Dedifferentiated amniotic fluid mesenchymal stem cell (primary cell): ENCODE measurements around the gene OR5H2.
A peak's percentile ranks its signal among the peaks of the same experiment; 100 is the strongest.
"Not testable (repeated sequence)": the region's sequence is repeated elsewhere in the genome, so short reads cannot be mapped to it uniquely, and the experiment has no call there.

Experiments used
- DNase-seq: peaks from one replicate; pipeline ENCODE4 v3.0.0-alpha.2; 2016; ENCODE audit errors: extremely low spot score

Gene OR5H2

GRCh38 chr3:98282205-98282604 lies at the start of gene OR5H2:
OR5H2 (plus strand) TSS chr3:98282505; CDS start chr3:98282903, 398 bp downstream.
- no peak for DNase-seq

GRCh38 chr3:98233468-98233867 lies 48.8 kb upstream of the OR5H2 start:
- no peak for DNase-seq

DNA sequence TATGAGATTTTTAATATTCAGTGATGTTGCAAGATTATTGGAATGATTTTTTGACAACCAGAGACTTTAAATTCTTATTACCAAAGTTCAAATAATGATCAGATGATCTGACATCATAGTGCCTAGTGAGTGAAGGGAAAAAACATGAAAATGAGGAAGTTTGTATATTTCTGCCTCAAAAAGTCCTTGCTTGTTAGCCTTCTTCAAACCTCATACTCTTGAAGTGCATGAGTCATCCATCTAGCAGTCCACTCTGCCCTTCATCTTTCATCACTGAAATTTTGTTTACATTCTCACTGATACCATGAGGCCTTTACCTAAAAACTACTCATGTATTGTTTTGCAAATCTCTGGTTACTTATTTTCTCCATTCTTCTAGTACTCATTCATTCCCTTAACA lies 42.2 kb upstream of the OR5H2 start:
- DNase-seq, result no peak

DNA sequence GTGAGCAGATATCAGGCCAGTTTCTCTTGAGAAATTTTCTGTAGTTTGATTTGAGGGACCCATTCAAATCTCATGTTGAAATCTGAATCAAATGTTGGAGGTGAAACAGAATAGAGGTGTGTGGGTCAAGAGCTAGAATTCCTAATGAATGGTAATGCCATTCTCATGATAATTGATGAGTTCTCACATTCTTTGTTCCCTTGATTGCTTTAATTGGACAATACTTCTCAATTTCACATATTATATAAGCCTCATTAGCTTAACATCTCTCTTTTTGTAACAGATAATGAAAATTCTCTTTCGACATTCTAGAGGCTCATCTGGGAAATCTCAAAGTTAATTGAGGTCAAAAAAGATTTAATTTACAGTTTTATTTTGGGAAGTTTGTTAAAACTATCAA lies 40.1 kb upstream of the OR5H2 start:
- no peak for DNase-seq

DNA sequence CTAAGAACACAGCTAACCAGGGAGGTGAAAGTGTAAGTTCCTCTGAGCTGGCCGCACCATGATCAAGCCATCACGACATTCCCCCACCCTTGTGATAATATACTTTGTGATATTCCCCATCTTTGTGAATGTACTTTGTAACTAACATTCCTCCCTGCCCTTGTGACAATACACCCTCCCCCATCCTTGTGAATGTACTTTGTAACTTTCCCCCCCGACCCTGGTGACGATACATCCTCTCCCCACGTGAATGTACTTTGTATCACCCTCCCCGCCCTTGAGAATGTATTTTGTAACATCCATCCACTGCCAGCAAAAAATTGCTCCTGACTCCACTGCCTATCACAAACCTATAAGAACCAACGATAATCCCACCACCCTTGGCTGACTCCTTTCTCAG lies 38.5 kb upstream of the OR5H2 start:
- DNase-seq, result no peak

- no peak for DNase-seq
Measured at GRCh38 chr3:98246142-98246541, 36.2 kb upstream of the OR5H2 start.

DNA sequence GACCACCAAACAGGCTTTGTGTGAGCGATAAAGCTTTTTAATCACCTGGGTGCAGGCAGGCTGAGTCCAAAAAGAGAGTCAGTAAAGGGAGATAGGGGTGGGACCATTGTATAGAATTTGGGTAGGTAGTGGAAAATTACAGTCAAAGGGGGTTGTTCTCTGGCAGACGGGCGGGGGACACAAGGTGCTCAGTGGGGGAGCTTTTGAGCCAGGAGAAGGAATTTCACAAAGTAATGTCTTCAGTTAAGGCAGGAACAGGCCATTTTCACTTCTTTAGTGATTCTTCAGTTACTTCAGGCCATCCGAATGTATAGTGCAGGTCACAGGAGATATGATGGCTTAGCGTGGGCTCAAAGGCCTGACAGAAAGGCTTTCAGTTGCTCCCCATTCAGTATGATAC lies 26.3 kb upstream of the OR5H2 start:
- not testable (repeated sequence) for DNase-seq

DNA sequence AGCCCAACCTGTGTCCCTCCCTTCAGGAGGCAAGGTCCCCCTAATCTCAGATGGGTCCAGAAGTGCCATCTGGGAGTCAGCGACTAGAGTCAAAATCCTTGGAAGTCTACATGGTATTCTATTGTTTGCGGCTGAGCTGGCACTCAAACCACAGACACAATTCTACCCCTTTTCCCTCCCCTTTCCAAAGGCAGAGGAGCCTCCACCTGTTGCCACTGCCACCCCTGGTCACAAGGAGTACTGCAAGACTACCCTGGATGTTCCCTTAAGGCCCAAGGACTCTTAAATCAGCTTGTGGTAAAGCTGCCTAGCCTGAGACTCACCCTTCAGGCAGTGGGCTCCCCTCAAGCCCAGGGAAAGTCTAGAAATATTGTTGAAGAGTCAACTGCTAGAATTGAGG lies 22.6 kb upstream of the OR5H2 start:
- DNase-seq, result no peak

- no peak for DNase-seq
Measured at GRCh38 chr3:98262046-98262445, 20.3 kb upstream of the OR5H2 start.

- DNase-seq, result no peak
Measured at GRCh38 chr3:98263944-98264343, 18.4 kb upstream of the OR5H2 start, which contains the start of gene OR5H6. OR5H6 (plus strand) TSS chr3:98264244; CDS start chr3:98264333, 89 bp downstream.

- DNase-seq, result no peak
Measured at GRCh38 chr3:98269846-98270245, 12.5 kb upstream of the OR5H2 start.

- no peak for DNase-seq
Measured at GRCh38 chr3:98272126-98272525, 10.2 kb upstream of the OR5H2 start.

DNA sequence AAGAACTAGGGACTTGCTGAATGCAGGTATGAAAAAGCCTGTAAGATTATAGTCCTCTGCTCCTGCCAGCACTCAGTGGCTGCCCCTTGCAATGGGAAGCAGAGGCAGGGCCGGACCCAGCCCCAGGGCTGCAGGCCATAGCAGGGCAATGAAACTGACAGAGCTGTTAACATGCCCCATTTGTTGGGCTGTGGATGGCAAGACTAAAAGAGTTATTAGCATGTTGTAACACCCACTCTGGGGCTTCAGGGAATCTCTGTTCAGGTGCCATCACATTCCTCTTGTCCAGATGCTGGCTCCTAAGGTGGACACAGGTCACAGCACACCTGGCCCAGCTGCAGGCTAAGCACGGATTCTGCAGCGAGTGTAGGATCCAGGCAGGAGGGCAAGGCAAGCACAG lies 7.4 kb upstream of the OR5H2 start:
- no peak for DNase-seq

- no peak for DNase-seq
Measured at GRCh38 chr3:98290916-98291315, 8.6 kb downstream of the OR5H2 start.

- no peak for DNase-seq
Measured at GRCh38 chr3:98291332-98291957, 9.1 kb downstream of the OR5H2 start.

GRCh38 chr3:98322101-98322500 lies 39.8 kb downstream of the OR5H2 start:
- DNase-seq, result no peak

- no peak for DNase-seq
Measured at GRCh38 chr3:98322686-98323085, 40.4 kb downstream of the OR5H2 start.

DNA sequence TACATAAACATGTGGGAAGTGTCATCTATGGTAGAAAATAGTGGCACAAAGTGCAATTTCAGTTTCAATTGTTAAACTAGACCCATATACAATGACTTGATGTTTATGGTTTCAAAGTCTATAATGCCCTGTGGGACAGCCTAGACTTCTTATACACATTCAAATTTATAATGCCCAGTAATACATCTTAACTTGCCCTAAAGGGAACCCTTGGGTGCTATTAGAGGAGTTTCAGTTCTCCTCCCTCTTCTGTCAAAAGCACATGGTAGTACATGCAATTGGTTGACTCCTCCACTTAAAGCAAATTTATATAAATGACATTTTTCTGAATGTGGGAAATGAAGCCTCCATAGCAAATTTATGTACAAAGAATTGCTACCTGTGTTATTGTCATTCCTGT lies 41.1 kb downstream of the OR5H2 start:
- DNase-seq, result no peak

DNA sequence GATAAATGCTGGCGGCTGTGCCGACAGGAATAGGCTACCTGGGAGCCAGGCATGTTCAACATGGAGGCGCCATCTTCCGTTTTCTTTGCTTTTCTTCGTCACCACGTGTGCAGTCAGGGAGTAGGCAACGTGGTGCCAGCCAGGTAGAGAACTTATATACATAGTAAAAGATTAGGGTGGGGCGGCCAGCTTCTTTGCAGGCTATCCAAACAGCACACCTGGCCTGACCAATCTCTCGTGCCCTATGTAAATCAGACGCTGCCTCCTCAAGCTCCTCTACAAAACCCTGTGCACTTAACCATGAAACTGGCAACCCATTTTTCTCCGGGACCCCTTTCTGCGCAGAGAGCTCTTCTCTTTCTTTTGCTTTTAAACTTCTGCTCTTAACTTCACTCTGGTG lies 42.8 kb downstream of the OR5H2 start:
- no peak for DNase-seq

DNA sequence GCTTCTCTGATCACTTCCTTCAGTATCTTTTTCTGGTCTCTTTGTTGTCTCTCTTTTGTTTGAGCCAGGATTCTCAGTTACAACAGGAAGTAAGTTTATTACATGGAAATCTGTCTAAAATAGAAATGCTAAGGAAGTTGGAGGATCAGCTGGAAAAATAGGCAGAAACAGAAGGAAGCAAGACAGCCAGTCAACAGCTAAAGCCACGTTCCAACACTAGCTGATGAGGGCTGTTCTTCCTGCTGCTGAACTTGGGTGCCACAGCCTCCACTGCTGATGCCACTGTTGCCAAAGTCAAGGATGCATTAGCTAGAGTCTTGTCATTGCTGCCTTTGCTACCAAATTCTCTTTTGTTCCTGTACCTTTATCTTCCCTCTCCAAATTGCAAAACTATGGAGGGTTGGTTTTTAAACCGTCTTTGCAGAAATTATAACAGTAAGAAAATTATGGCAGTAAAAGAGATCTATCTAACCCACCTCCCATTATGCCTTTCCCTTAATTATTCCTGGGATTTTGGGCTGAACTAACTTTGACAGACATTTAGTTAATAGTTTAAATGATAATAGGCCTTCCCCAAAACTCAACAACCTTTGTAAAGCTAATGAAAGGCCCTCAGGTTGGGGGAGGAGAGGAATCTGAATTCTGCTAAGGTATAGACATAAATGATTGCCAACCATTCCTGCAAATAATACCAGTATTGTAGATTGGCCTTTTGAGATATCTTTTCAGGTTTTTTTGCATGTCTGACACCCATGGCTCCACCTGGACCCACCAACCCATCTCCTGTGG lies 44.0 kb downstream of the OR5H2 start:
- no peak for DNase-seq

GRCh38 chr3:98326945-98327344 lies 44.6 kb downstream of the OR5H2 start:
- DNase-seq, result no peak

DNA sequence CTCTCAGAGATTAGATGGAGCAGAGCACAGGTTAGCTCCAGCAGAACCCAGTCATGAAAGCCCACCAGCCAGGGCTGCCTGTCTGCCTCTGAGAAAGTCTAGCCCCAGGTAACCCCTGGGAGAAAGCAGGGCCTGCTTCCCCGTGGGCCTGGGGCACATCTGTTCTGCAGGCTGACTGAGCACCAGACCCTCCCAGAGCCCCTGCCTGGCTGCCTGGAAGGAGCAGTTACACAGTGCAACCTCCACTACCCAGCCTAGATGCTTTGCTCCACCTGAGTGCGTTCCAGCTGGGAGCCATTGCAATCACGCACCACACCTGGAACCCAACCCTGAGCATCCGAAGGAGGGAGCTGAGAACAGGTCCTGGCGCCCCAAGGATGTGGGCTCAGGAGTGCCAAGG lies 46.6 kb downstream of the OR5H2 start:
- no peak for DNase-seq

DNA sequence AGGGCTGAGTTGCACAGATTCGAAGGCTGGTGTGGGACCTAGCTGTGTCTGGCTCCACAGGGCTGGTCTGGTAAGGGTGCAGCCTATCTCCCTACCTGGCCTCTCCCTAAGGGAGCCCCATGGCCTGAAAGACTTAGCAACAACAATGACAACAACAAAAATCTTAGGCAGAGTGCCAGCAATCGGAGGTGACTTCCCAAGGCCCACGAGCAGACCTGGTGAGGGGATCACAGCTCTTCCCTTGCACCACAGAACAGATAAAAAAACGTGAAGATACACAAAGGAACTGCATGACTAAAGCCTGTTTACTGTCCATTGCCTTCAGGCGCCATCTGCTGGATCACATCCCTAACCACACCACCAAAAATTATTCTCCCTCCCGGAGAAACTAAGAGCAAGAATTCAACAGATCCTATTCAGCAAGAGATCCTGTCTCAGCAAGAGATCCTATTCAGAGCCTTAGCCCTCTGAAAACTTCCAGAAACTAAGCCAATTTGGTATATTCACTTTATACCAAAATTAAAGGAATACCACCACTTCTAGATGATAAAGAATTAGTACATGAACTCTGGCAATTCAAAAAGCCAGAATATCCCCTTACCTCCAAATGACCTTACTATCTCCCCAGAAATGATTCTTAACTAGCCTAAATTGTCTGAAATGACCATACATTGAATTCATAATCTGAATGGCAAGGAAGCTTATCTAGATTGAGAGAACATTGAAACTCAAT lies 47.3 kb downstream of the OR5H2 start:
- DNase-seq, result peak; percentile 63
